Spleen (tissue), 11 donors: ENCODE measurements around the gene GABBR2. TPM values are rescaled to one million over a fixed set of nuclear protein-coding genes. Genes with fewer than 3 reads are reported as not detected.
A peak's percentile ranks its signal among the peaks of the same experiment; 100 is the strongest.

Source experiments
- DNase-seq: peaks from one replicate; pipeline ENCODE4 v3.0.0-alpha.2; 2020
- H3K27ac ChIP-seq, 8 donors: fragments of 200-600 bp; sonication (generic) in 7 of 8; 1 replicate in 4 of 8; 2 replicates in 4 of 8; pipeline versions ENCODE4 v1.5.0 to v1.8.0; 2016 to 2021; ENCODE audit warnings: inconsistent platforms in 4 of 8, mild to moderate bottlenecking in 4 of 8, moderate library complexity in 1 of 8
- H3K27me3 ChIP-seq, 7 donors: fragments of 200-600 bp; sonication (generic) in 6 of 7; replicated peaks in 1 of 7; 1 replicate in 4 of 7; 2 replicates in 3 of 7; pipeline versions ENCODE4 v1.5.0 to v1.8.0; 2016 to 2021; ENCODE audit warnings: inconsistent platforms in 3 of 7, mild to moderate bottlenecking in 1 of 7
- H3K36me3 ChIP-seq, 6 donors: fragments of 200-600 bp; sonication (generic) in 5 of 6; 1 replicate in 4 of 6; 2 replicates in 2 of 6; pipeline versions ENCODE4 v1.5.0 to v1.8.0; 2016 to 2021; ENCODE audit warnings: inconsistent platforms in 2 of 6
- H3K4me1 ChIP-seq, 6 donors: fragments of 200-600 bp; sonication (generic) in 5 of 6; 1 replicate in 3 of 6; 2 replicates in 3 of 6; pipeline versions ENCODE4 v1.5.0 to v1.8.0; 2016 to 2021; ENCODE audit warnings: inconsistent platforms in 3 of 6
- H3K4me3 ChIP-seq, 8 donors: fragments of 200-600 bp; sonication (generic) in 7 of 8; 1 replicate in 4 of 8; 2 replicates in 4 of 8; pipeline versions ENCODE4 v1.5.0 to v1.8.0; 2016 to 2021; ENCODE audit warnings: inconsistent platforms in 4 of 8, mild to moderate bottlenecking in 4 of 8, moderate library complexity in 2 of 8
- H3K9me3 ChIP-seq, 8 donors: fragments of 200-600 bp; sonication (generic) in 7 of 8; 1 replicate in 4 of 8; 2 replicates in 4 of 8; pipeline versions ENCODE4 v1.5.0 to v1.8.0; 2016 to 2021; ENCODE audit warnings: inconsistent platforms in 4 of 8
- CTCF ChIP-seq, 11 experiments: fragments of 200-600 bp in 7 of 11; fragments of 450-650 bp in 4 of 11; sonication (generic) in 4 of 11; IDR thresholded peaks in 8 of 11; conservative IDR thresholded peaks in 3 of 11; 1 replicate in 7 of 11; 2 replicates in 4 of 11; pipeline versions ENCODE4 v1.4.0 to v1.8.0; 2016 to 2021; ENCODE audit warnings: antibody characterized with exemption in 11 of 11, inconsistent platforms in 4 of 11, mild to moderate bottlenecking in 1 of 11
- POLR2A ChIP-seq, 3 donors: fragments of 450-650 bp; IDR thresholded peaks; one replicate each; pipeline ENCODE4 v1.5.1; 2017; ENCODE audit warnings: antibody characterized with exemption in 3 of 3, mild to moderate bottlenecking in 1 of 3
- POLR2AphosphoS5 ChIP-seq, 3 donors: sonication (generic); formaldehyde crosslinking; IDR thresholded peaks; one replicate each; pipeline ENCODE4 v1.5.1; 2017; ENCODE audit warnings: antibody characterized with exemption in 3 of 3
- WGBS, 5 donors: extraction: QIAGEN DNeasy Blood & Tissue Kit in 3 of 5; methylation state at CpG; one replicate each; pipeline versions ENCODE4 v1.1.5 to v1.1.7; 2013 to 2018; 5-methylcytosine and 5-hydroxymethylcytosine counted together
- intact Hi-C: fragments of 100-400 bp; cut with DNase I; formaldehyde crosslinking; loops from one replicate; pipeline ENCODE4 v1.15.0; 2023; ENCODE audit warnings: low total_unique reads
- polyA plus RNA-seq, 3 donors: library from polyadenylated mRNA; stranded (reverse); fragments of 200-250 nt; gene quantifications; one replicate each; pipeline ENCODE4 v1.2.1, GENCODE V29; 2013
- total RNA-seq, 7 donors: library from RNA; depleted of rRNA in 3 of 7; stranded (reverse); fragments of >200 nt in 3 of 7; fragmentation: NEBNext Ultra II Directional in 4 of 7; extraction: Animal tissue kit (Norgen Biotek cat#: 25700) in 4 of 7; gene quantifications; one replicate each; pipeline versions ENCODE4 v1.1.0 to v1.2.1, GENCODE V29; 2016 to 2021
- donor health status: healthy with polysubstance abuse.
- donor health status: DM: no; HTN: no; CAD: no; lungs with moderate emphysema.
- donor health status: DM: no; HTN: no; CAD: no.
- donor health status: Bipolar disorder and iron deficiency.
- donor health status: healthy.
- donor health status: DM: no; HTN: no; CAD: no.
- donor health status: DM: yes; HTN: yes; CAD: no.

The GABBR2 gene
- total and polyA plus RNA-seq, 10 donors = 0.03 to 0.32 (median 0.07) TPM; not detected in 7

DNA sequence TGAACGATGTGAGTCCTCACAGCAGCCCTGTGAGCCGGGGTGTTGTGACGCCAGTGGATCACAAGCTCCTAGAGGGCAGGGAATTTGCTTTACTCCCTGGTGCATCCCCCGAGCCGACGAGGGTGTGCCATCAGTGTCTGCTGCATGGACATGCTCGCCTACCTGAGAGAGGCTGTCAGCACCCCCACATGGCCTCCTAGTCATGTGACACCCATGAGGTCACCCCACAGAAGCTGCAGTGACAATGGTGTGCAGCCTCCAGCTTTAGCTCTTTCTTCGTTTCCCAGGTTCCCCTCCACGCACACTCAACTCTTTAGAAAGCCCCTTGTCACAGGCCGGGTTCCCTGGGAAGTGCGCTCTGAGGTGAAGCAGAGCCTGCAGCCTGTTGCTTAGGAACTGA, 19.8 kb upstream of the GABBR2 start:
- no peak for DNase-seq
- H3K27ac ChIP-seq = no peak overlapping the region
- no peak overlapping the region for H3K4me3 ChIP-seq
- TF ChIP-seq POLR2A (IDR thresholded peaks at IDR 0.05) (no peak), CTCF (IDR thresholded peaks at IDR 0.05 in 8 of 11, conservative IDR thresholded peaks at IDR 0.05 in 3 of 11) (no peak)
- peaks cover 0 to 4% (median 0%) of the 10 kb centered on the region in 6 donors for H3K36me3 ChIP-seq
- 83 to 94% (median 89%) methylated on average over 7 to 11 of the region's 11 CpGs for WGBS, 5 donors
- intact Hi-C loops = no loop called here
- H3K4me1 ChIP-seq = peaks cover 0 to 10% (median 3%) of the 10 kb centered on the region in 6 donors
- H3K9me3 ChIP-seq = peaks cover 0 to 9% (median 0%) of the 10 kb centered on the region in 8 donors
- peaks cover 0 to 27% (median 0%) of the 10 kb centered on the region in 7 donors for H3K27me3 ChIP-seq

DNA sequence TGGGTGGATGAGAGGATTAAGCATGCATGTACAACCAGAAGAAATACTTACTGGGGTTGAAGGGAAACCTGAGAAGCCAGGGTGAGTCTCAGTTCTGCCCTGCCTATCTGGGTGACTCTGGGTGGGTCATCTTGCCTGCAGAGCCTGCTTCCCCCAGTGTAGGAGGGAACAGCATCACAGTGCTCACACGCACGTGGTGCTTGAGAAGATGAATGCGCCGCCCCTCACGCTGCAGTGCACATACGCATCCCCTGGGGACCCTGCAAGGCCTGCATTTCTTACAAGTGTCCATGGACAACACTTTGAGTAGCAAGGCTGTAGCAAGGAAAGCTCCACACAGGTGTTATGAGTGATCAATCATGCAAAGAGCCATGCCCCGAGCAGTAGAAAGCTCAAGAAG, 18.7 kb upstream of the GABBR2 start:
- WGBS, 5 donors = 52 to 65% (median 59%) methylated on average over 7 of the region's 7 CpGs
- no peaks in the 10 kb centered on the region for H3K36me3 ChIP-seq

DNA sequence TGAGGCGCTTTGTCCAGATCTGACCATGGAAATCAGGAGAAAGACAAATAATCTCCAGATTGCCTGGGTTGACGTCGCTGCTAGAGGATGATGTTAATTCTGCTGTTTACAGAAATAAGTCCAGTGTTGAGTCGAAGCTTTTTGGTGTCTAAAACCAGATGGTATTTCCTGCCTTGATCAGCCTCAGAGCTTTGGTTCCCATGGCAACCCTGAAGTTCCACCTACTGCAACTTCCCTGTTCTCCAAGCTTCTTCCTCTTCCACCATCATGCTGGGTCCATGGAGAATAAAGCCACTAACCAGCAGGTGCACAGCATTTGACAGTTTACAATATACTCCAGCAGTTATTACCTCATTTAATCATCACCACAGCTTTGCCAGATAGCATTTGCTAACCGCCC, 18.0 kb upstream of the GABBR2 start:
- Histone ChIP-seq H3K27ac (peak overlapping the region in 1 of 8 donors; percentile 28), H3K9me3 (peaks cover 0 to 10% (median 0%) of the 10 kb centered on the region in 8 donors), H3K36me3 (no peaks in the 10 kb centered on the region), H3K27me3 (peaks cover 0 to 42% (median 0%) of the 10 kb centered on the region in 7 donors), H3K4me1 (peaks cover 0 to 10% (median 3%) of the 10 kb centered on the region in 6 donors), H3K4me3 (no peak overlapping the region)
- 39 to 52% (median 45%) methylated on average over 5 of the region's 5 CpGs for WGBS, 5 donors
- intact Hi-C loops = no loop called here
- TF ChIP-seq CTCF (IDR thresholded peaks at IDR 0.05 in 8 of 11, conservative IDR thresholded peaks at IDR 0.05 in 3 of 11) = no peak
- no peak for TF ChIP-seq POLR2A (IDR thresholded peaks at IDR 0.05)
- TF ChIP-seq POLR2AphosphoS5 (IDR thresholded peaks at IDR 0.05) = no peak
- DNase-seq = no peak

More for the DNA sequence above, 18.7 kb upstream of the GABBR2 start:
- no peak overlapping the region for H3K27ac ChIP-seq
- H3K9me3 ChIP-seq = peaks cover 0 to 10% (median 0%) of the 10 kb centered on the region in 8 donors
- no peak overlapping the region for H3K4me3 ChIP-seq
- peaks cover 0 to 10% (median 3%) of the 10 kb centered on the region in 6 donors for H3K4me1 ChIP-seq
- DNase-seq = no peak
- H3K27me3 ChIP-seq = peaks cover 0 to 37% (median 0%) of the 10 kb centered on the region in 7 donors
- no peak for TF ChIP-seq POLR2AphosphoS5 (IDR thresholded peaks at IDR 0.05)
- no peak for TF ChIP-seq CTCF (IDR thresholded peaks at IDR 0.05 in 8 of 11, conservative IDR thresholded peaks at IDR 0.05 in 3 of 11)
- intact Hi-C loops = no loop called here

DNA sequence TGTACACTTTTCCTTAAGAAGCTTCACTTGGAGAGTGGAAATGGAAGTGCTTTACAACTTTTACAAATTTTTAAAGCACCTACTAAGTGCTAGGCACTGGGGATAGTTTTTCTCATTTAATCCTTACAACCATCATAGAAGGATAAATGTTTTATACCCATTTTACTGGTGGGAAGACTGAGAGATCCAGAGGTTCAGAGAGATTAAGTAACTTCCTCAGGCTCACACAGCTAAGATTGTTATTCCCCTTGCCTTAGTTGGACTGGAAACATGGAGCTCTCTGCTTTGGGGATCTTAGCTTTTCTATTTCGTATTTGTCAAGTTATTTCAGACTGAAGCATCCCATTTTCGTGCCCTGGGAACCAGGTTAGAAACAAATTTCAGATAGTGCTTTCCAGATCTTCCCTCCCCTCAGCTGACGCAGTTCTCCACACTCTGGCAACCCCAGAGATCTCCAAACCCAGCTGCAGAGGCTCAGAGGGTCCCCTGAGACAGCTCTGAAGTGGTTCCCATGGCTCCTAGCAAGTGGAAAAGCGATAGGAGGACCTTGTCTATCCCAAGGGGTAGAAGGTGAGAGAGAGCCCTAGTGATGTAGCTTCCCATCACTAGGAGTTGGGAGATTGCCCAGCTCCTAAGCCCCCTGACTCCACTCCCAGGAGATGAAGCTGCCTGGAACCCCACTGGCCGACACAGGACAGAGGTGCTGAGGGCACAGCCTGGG, 16.2 kb upstream of the GABBR2 start:
- DNase-seq = no peak
- H3K36me3 ChIP-seq = no peaks in the 10 kb centered on the region
- H3K9me3 ChIP-seq = peaks cover 0 to 10% (median 0%) of the 10 kb centered on the region in 8 donors
- no peak overlapping the region for H3K4me3 ChIP-seq
- WGBS, 5 donors = 58 to 79% (median 72%) methylated on average over 4 to 5 of the region's 5 CpGs
- no peak overlapping the region for H3K27ac ChIP-seq
- peaks cover 0 to 47% (median 0%) of the 10 kb centered on the region in 7 donors for H3K27me3 ChIP-seq
- no peak for TF ChIP-seq POLR2A (IDR thresholded peaks at IDR 0.05)
- TF ChIP-seq CTCF (IDR thresholded peaks at IDR 0.05 in 8 of 11, conservative IDR thresholded peaks at IDR 0.05 in 3 of 11) = no peak
- TF ChIP-seq POLR2AphosphoS5 (IDR thresholded peaks at IDR 0.05) = no peak
- peaks cover 0 to 10% (median 3%) of the 10 kb centered on the region in 6 donors for H3K4me1 ChIP-seq
- intact Hi-C loops = no loop called here
